IMR-90 (cell line): ENCODE measurements around the gene ATP6V1A. TPM values are rescaled to one million over a fixed set of nuclear protein-coding genes. Genes with fewer than 3 reads are reported as not detected.

Experiments used
- ATAC-seq: fragments of 200-7000 bp; cut with Tn5 transposase; 2 replicates; pipeline ENCODE4 v1.9.1; 2020; ENCODE audit warnings: low read depth, mild to moderate bottlenecking, moderate library complexity
- BruUV-seq: library from RNA; stranded (reverse); fragments of 400-500 nt; replicated peaks from 2 replicates; lab custom pipeline; 2021; lab: Mats Ljungman, UMichigan
- CTCF ChIA-PET: fragments of 300-600 bp; formaldehyde crosslinking; extraction: SDS; loops from one replicate; lab custom pipeline; 2021; ENCODE audit warnings: antibody characterized with exemption; lab: Yijun Ruan, JAX
- POLR2A ChIA-PET: fragments of 300-600 bp; sonication (Branson Sonifier 250); formaldehyde crosslinking; loops from one replicate; lab custom pipeline; 2022; ENCODE audit warnings: antibody characterized with exemption; ENCODE audit not compliant: unreplicated experiment; lab: Charles Lee
- DNase-seq: peaks from one replicate; pipeline ENCODE4 v3.0.0; 2013
- H2AFZ ChIP-seq: replicated peaks from 2 replicates; pipeline ENCODE3; 2013; ENCODE audit warnings: low read length, mild to moderate bottlenecking; ENCODE audit not compliant: poor library complexity
- H2AK5ac ChIP-seq: 2 replicates; pipeline ENCODE4 v1.6.1; 2013; ENCODE audit warnings: low read depth, low read length, inconsistent platforms
- H2AK9ac ChIP-seq: replicated peaks from 2 replicates; pipeline ENCODE3; 2013; ENCODE audit warnings: mild to moderate bottlenecking, low read depth, low read length, moderate library complexity; ENCODE audit not compliant: poor library complexity
- H2BK120ac ChIP-seq: 2 replicates; pipeline ENCODE4 v1.6.1; 2013; ENCODE audit warnings: low read depth, low read length, inconsistent platforms
- H2BK15ac ChIP-seq: 3 replicates; pipeline ENCODE4 v1.6.1; 2013; ENCODE audit warnings: low read depth, low read length, inconsistent platforms
- H2BK20ac ChIP-seq: 2 replicates; pipeline ENCODE4 v1.6.1; 2013; ENCODE audit warnings: low read depth, mild to moderate bottlenecking, inconsistent platforms, low read length, moderate library complexity
- H2BK5ac ChIP-seq: 2 replicates; pipeline ENCODE4 v1.6.1; 2013; ENCODE audit warnings: mild to moderate bottlenecking, low read depth, low read length, inconsistent platforms; ENCODE audit not compliant: poor library complexity, severe bottlenecking
- H3K14ac ChIP-seq: replicated peaks from 2 replicates; pipeline ENCODE4 v1.6.1; 2013; ENCODE audit warnings: low read depth, low read length, inconsistent platforms
- H3K18ac ChIP-seq: 2 replicates; pipeline ENCODE4 v1.6.1; 2013; ENCODE audit warnings: low read depth, low read length, control low read depth
- H3K23ac ChIP-seq: 2 replicates; pipeline ENCODE4 v1.6.1; 2013; ENCODE audit warnings: low read depth, low read length, inconsistent platforms
- H3K27ac ChIP-seq: 2 replicates; pipeline ENCODE4 v1.5.1; 2013; ENCODE audit warnings: mild to moderate bottlenecking, control low read depth, low read length; ENCODE audit not compliant: insufficient read depth
- H3K27me3 ChIP-seq: 2 replicates; pipeline ENCODE4 v1.6.1; 2013; ENCODE audit warnings: low read length; ENCODE audit not compliant: control insufficient read depth, insufficient read depth
- H3K36me3 ChIP-seq: 2 replicates; pipeline ENCODE4 v1.6.1; 2013; ENCODE audit warnings: low read length, mixed read lengths; ENCODE audit not compliant: control insufficient read depth, insufficient read depth
- H3K4ac ChIP-seq: 2 replicates; pipeline ENCODE4 v1.6.1; 2013; ENCODE audit warnings: low read depth, low read length, inconsistent platforms
- H3K4me1 ChIP-seq: 2 replicates; pipeline ENCODE4 v1.6.1; 2013; ENCODE audit warnings: low read length, mixed read lengths; ENCODE audit not compliant: control insufficient read depth, insufficient read depth
- H3K4me2 ChIP-seq: 2 replicates; pipeline ENCODE4 v1.6.1; 2013; ENCODE audit warnings: low read depth, mild to moderate bottlenecking, control low read depth, low read length, moderate library complexity
- H3K4me3 ChIP-seq: 2 replicates; pipeline ENCODE4 v1.5.1; 2013; ENCODE audit warnings: low read depth, mild to moderate bottlenecking, control low read depth, low read length, moderate library complexity; ENCODE audit not compliant: insufficient read depth
- H3K56ac ChIP-seq: 2 replicates; pipeline ENCODE4 v1.6.1; 2013; ENCODE audit warnings: low read length, inconsistent platforms; ENCODE audit not compliant: insufficient read depth; ENCODE audit errors: extremely low read depth
- H3K79me1 ChIP-seq, 2 experiments: 2 replicates each; pipeline ENCODE4 v1.6.1; 2013; ENCODE audit warnings: low read length in 2 of 2, inconsistent platforms in 1 of 2, low read depth in 1 of 2
- H3K9ac ChIP-seq: 2 replicates; pipeline ENCODE4 v1.6.1; 2013; ENCODE audit warnings: low read depth, low read length, control low read depth
- H3K9me1 ChIP-seq: 2 replicates; pipeline ENCODE4 v1.6.1; 2013; ENCODE audit warnings: low read length, inconsistent platforms; ENCODE audit not compliant: insufficient read depth
- H3K9me3 ChIP-seq: 2 replicates; pipeline ENCODE4 v1.6.1; 2013; ENCODE audit warnings: low read length; ENCODE audit not compliant: control insufficient read depth, insufficient read depth
- H4K20me1 ChIP-seq: 2 replicates; pipeline ENCODE4 v1.6.1; 2013; ENCODE audit warnings: low read length, inconsistent platforms; ENCODE audit not compliant: insufficient read depth
- H4K5ac ChIP-seq: 2 replicates; pipeline ENCODE4 v1.6.1; 2013; ENCODE audit warnings: mild to moderate bottlenecking, low read depth, low read length, control low read depth
- H4K8ac ChIP-seq, 2 experiments: 2 replicates each; pipeline ENCODE4 v1.6.1; 2013; ENCODE audit warnings: low read depth in 2 of 2, low read length in 2 of 2, control low read depth in 1 of 2, inconsistent platforms in 1 of 2
- H4K91ac ChIP-seq: 2 replicates; pipeline ENCODE4 v1.6.1; 2013; ENCODE audit warnings: low read depth, low read length, inconsistent platforms; ENCODE audit not compliant: insufficient read depth
- BHLHE40 ChIP-seq: fragments of 150-350 bp; IDR thresholded peaks from 2 replicates; pipeline ENCODE4 v1.6.1; 2016; ENCODE audit warnings: mild to moderate bottlenecking, low read depth, low read length
- MAFK ChIP-seq: IDR thresholded peaks from 2 replicates; pipeline ENCODE4 v1.6.1; 2012; ENCODE audit warnings: low read depth, low read length, improper control_type of control experiment
- MAZ ChIP-seq: IDR thresholded peaks from 2 replicates; pipeline ENCODE4 v1.6.1; 2012; ENCODE audit warnings: low read depth, mild to moderate bottlenecking, low read length, improper control_type of control experiment, moderate library complexity, borderline replicate concordance
- NFE2L2 ChIP-seq: fragments of 150-350 bp; IDR thresholded peaks from 2 replicates; pipeline ENCODE4 v1.6.1; 2016; ENCODE audit warnings: low read depth, mild to moderate bottlenecking, low read length
- RAD21 ChIP-seq: IDR thresholded peaks from 2 replicates; pipeline ENCODE4 v1.6.1; 2012; ENCODE audit warnings: low read length, improper control_type of control experiment
- WGBS, 2 experiments: methylation state at CpG; one replicate each; pipeline versions ENCODE4 v1.1.5 to v1.1.7; 2013; ENCODE audit warnings: missing lambda C conversion rate in 2 of 2; ENCODE audit not compliant: insufficient read length in 1 of 2; ENCODE audit errors: extremely low coverage in 2 of 2; 5-methylcytosine and 5-hydroxymethylcytosine counted together
- dilution Hi-C: fragments of 300-500 bp; cut with HindIII; formaldehyde crosslinking; loops from one replicate; pipeline ENCODE4 v1.14.3; 2018; ENCODE audit warnings: low sequenced_read_pairs; ENCODE audit not compliant: unreplicated experiment
- in situ Hi-C: fragments of 300-500 bp; cut with MboI; formaldehyde crosslinking; loops from 3 replicates; pipeline ENCODE4 v1.14.3; 2019; ENCODE audit warnings: low sequenced_read_pairs, inconsistent platforms, mixed read lengths
- intact Hi-C: fragments of 100-400 bp; cut with micrococcal nuclease; formaldehyde crosslinking; loops from 2 replicates; pipeline ENCODE4 v1.10.0; 2022
- polyA plus RNA-seq, 3 experiments: library from polyadenylated mRNA; depleted of rRNA; stranded (reverse); fragments of >200 nt; gene quantifications; 2 replicates each; pipeline ENCODE4 v1.2.3, GENCODE V29; 2012; ENCODE audit warnings: low replicate concordance in 1 of 3
- total RNA-seq: library from RNA; depleted of rRNA; stranded (reverse); fragments of >200 nt; gene quantifications from 2 replicates; pipeline ENCODE4 v1.2.3, GENCODE V29; 2012

Gene ATP6V1A
- total and polyA plus RNA-seq, 2 of the 4 experiments (the other 2 are of a cell fraction), result 15.1 to 98.0 TPM

- ChIA-PET CTCF (no interaction called here), POLR2A (no interaction called here)
- no CpG with 5 or more reads among the region's 1 CpG for WGBS, 2 experiments
- in situ Hi-C loops, result no loop called here
- H3K14ac ChIP-seq, result peak overlapping the region; percentile 48; the same call in 1 of the 2 replicates
- peak overlapping the region; percentile 49; the same call in 1 of the 2 replicates for H4K5ac ChIP-seq
- peak overlapping the region; percentile 60 for H2BK20ac ChIP-seq
- H3K4me2 ChIP-seq, result no peak overlapping the region
- H3K4me1 ChIP-seq, result peaks cover 13% of the 10 kb centered on the region
- H3K23ac ChIP-seq, result peak overlapping the region; percentile 63; the same call in 1 of the 2 replicates
- no peaks in the 10 kb centered on the region for H3K9me3 ChIP-seq
- DNase-seq, result no peak
- intact Hi-C loops, result no loop called here
- peak overlapping the region; percentile 53; the same call in 1 of the 2 replicates for H3K4ac ChIP-seq
- ATAC-seq, result no peak
- no peak overlapping the region for H2AFZ ChIP-seq
- H3K27ac ChIP-seq, result no peak overlapping the region
- peak overlapping the region; percentile 72; the same call in 1 of the 2 replicates for H2BK120ac ChIP-seq
- no peak overlapping the region for H2AK9ac ChIP-seq
- no peak overlapping the region; the same call in 2 of the 3 replicates for H2BK15ac ChIP-seq
- dilution Hi-C loops, result no loop called here
- no peak overlapping the region for H3K9ac ChIP-seq
- peaks cover 30 to 35% of the 10 kb centered on the region in 2 experiments for H3K79me1 ChIP-seq
- no peak for TF ChIP-seq BHLHE40
- no peak for TF ChIP-seq RAD21
- TF ChIP-seq MAFK, result no peak
- TF ChIP-seq NFE2L2, result no peak
- TF ChIP-seq MAZ, result no peak
- peak overlapping the region; percentile 75; the same call in 1 of the 2 replicates for H2AK5ac ChIP-seq
- H3K4me3 ChIP-seq, result no peak overlapping the region
- peaks cover 10% of the 10 kb centered on the region for H3K9me1 ChIP-seq
- peak overlapping the region; percentile 44; the same call in 1 of the 2 replicates for H4K91ac ChIP-seq
- peak overlapping the region in 1 of 2 experiments; percentile 40; a peak in 1 of 4 replicates for H4K8ac ChIP-seq
- BruUV-seq, result no TSS peak
- peak overlapping the region; percentile 71; the same call in 1 of the 2 replicates for H3K18ac ChIP-seq
- H3K27me3 ChIP-seq, result no peaks in the 10 kb centered on the region
- H4K20me1 ChIP-seq, result no peaks in the 10 kb centered on the region
- peak overlapping the region; percentile 37 for H2BK5ac ChIP-seq
- H3K36me3 ChIP-seq, result 0 out of 2 replicates have a peak, but pooled peaks cover 1% of the 10 kb centered on the region
- H3K56ac ChIP-seq, result no peak overlapping the region
These were observed 28.7 kb downstream of the ATP6V1A start for GRCh38 chr3:113775516-113775915.
